ENCODE results near the gene MTSS2.

Gene MTSS2

GRCh38 chr16:70685938-70686375 lies at the start of gene MTSS2:
TSS of gene MTSS2 (minus strand) at chr16:70686053. CDS start at chr16:70685791, 262 bp downstream.
- DNase-seq (ENCODE audit: low read depth in 2 of 2), result peak in 1 of 2 donors; percentile 36

GRCh38 chr16:70735141-70735979 lies 49.5 kb upstream of the MTSS2 start:
- DNase-seq (ENCODE audit: low read depth in 2 of 2), result no peak

GRCh38 chr16:70734522-70735095 lies 48.8 kb upstream of the MTSS2 start:
- DNase-seq (ENCODE audit: low read depth in 2 of 2), result no peak

- no peak for DNase-seq (ENCODE audit: low read depth in 2 of 2)
These were observed 45.1 kb upstream of the MTSS2 start for GRCh38 chr16:70730944-70731343.

- DNase-seq (ENCODE audit: low read depth in 2 of 2), result no peak
These were observed 44.2 kb upstream of the MTSS2 start for GRCh38 chr16:70730031-70730430.

- DNase-seq (ENCODE audit: low read depth in 2 of 2), result no peak
These were observed 43.4 kb upstream of the MTSS2 start for GRCh38 chr16:70729292-70729691.

- no peak for DNase-seq (ENCODE audit: low read depth in 2 of 2)
These were observed 42.3 kb upstream of the MTSS2 start for GRCh38 chr16:70728150-70728549.

- DNase-seq (ENCODE audit: low read depth in 2 of 2), result no peak
These were observed 41.1 kb upstream of the MTSS2 start for GRCh38 chr16:70726892-70727361.

- DNase-seq (ENCODE audit: low read depth in 2 of 2), result no peak
These were observed 40.3 kb upstream of the MTSS2 start for GRCh38 chr16:70725912-70726828.

- no peak for DNase-seq (ENCODE audit: low read depth in 2 of 2)
These were observed 39.4 kb upstream of the MTSS2 start for GRCh38 chr16:70725024-70725911.

- no peak for DNase-seq (ENCODE audit: low read depth in 2 of 2)
These were observed 38.5 kb upstream of the MTSS2 start for GRCh38 chr16:70724146-70725023.

GRCh38 chr16:70723740-70724145 lies 37.9 kb upstream of the MTSS2 start:
- no peak for DNase-seq (ENCODE audit: low read depth in 2 of 2)

GRCh38 chr16:70721202-70721963 lies 35.5 kb upstream of the MTSS2 start:
- DNase-seq (ENCODE audit: low read depth in 2 of 2), result no peak

GRCh38 chr16:70720425-70721201 lies 34.8 kb upstream of the MTSS2 start:
- DNase-seq (ENCODE audit: low read depth in 2 of 2), result no peak

GRCh38 chr16:70717065-70717464 lies 31.2 kb upstream of the MTSS2 start:
- DNase-seq (ENCODE audit: low read depth in 2 of 2), result no peak

- no peak for DNase-seq (ENCODE audit: low read depth in 2 of 2)
These were observed 30.1 kb upstream of the MTSS2 start for GRCh38 chr16:70715860-70716357.

- no peak for DNase-seq (ENCODE audit: low read depth in 2 of 2)
These were observed 29.4 kb upstream of the MTSS2 start for GRCh38 chr16:70715055-70715858.

All from stimulated activated CD8-positive, alpha-beta memory T cell treated with anti-CD3 and anti-CD28 coated beads, Interleukin-7, amount 100 ng/mL, for 4 hours (primary cell).